ENCODE measurements around the gene MARCHF6. TPM values are rescaled to one million over a fixed set of nuclear protein-coding genes. Genes with fewer than 3 reads are reported as not detected.

Gene MARCHF6
- total and polyA plus RNA-seq, 2 experiments from 2014 or later: 70.8 to 77.5 TPM

GRCh38 chr5:10384483-10384882, 31.0 kb downstream of the MARCHF6 start:
- Histone ChIP-seq H3F3A (replicated peaks; ENCODE audit: low read depth) (no peaks in the 10 kb centered on the region), H3K9me2 (ENCODE audit: insufficient read depth) (no peaks in the 10 kb centered on the region), H3K27me3 (ENCODE audit: insufficient read depth) (no peaks in the 10 kb centered on the region), H3K36me3 (ENCODE audit: insufficient read depth) (peaks cover 9% of the 10 kb centered on the region; the same call in 1 of the 2 replicates), H2AFZ (no peak overlapping the region), H3K79me2 (replicated peaks; ENCODE audit: insufficient read depth) (peaks cover 31% of the 10 kb centered on the region), H3K4me1 (ENCODE audit: insufficient read depth) (no peaks in the 10 kb centered on the region), H3K4me2 (no peak overlapping the region), H4K20me1 (replicated peaks; ENCODE audit: insufficient read depth) (peaks cover 4% of the 10 kb centered on the region), H3K4me3 (no peak overlapping the region), H3K27ac (ENCODE audit: low read depth) (no peak overlapping the region)
- no peak overlapping the region for H3K4me3 Mint-ChIP-seq
- H3K36me3 Mint-ChIP-seq (ENCODE audit: low read depth): peaks cover 26% of the 10 kb centered on the region
- no peaks in the 10 kb centered on the region for H3K9me3 Mint-ChIP-seq
- ATAC-seq (no peak), DNase-seq (ENCODE audit: low spot score) (no peak)
- no peaks in the 10 kb centered on the region for H3K4me1 Mint-ChIP-seq
- TF ChIP-seq STAT1 (IDR thresholded peaks at IDR 0.05; ENCODE audit: unreplicated experiment): no peak
- no peak for TF ChIP-seq POLR2AphosphoS5 (IDR thresholded peaks at IDR 0.05; ENCODE audit: low read depth)
- TF ChIP-seq NANOG (IDR thresholded peaks at IDR 0.05; ENCODE audit: borderline replicate concordance): no peak
- TF ChIP-seq CREB1 (CRISPR knock-in tag; IDR thresholded peaks at IDR 0.05; ENCODE audit: low read depth): no peak
- no peak for TF ChIP-seq CTCF (conservative IDR thresholded peaks at IDR 0.05; ENCODE audit: low read depth in 2 of 2)
- TF ChIP-seq EZH2phosphoT487 (IDR thresholded peaks at IDR 0.05; ENCODE audit: unreplicated experiment): no peak
- no peak for TF ChIP-seq REST (IDR thresholded peaks at IDR 0.05; ENCODE audit: unreplicated experiment)
- TF ChIP-seq JUNB (IDR thresholded peaks at IDR 0.05; ENCODE audit: unreplicated experiment): no peak
- TF ChIP-seq ZNF114 (CRISPR knock-in tag; IDR thresholded peaks at IDR 0.05): no peak
- no peak for TF ChIP-seq ZNF331 (CRISPR knock-in tag; IDR thresholded peaks at IDR 0.05; ENCODE audit: low read depth)
- no peak for TF ChIP-seq EZH2 (IDR thresholded peaks at IDR 0.05; ENCODE audit: low read depth, unreplicated experiment)
- TF ChIP-seq, protein P1, sequence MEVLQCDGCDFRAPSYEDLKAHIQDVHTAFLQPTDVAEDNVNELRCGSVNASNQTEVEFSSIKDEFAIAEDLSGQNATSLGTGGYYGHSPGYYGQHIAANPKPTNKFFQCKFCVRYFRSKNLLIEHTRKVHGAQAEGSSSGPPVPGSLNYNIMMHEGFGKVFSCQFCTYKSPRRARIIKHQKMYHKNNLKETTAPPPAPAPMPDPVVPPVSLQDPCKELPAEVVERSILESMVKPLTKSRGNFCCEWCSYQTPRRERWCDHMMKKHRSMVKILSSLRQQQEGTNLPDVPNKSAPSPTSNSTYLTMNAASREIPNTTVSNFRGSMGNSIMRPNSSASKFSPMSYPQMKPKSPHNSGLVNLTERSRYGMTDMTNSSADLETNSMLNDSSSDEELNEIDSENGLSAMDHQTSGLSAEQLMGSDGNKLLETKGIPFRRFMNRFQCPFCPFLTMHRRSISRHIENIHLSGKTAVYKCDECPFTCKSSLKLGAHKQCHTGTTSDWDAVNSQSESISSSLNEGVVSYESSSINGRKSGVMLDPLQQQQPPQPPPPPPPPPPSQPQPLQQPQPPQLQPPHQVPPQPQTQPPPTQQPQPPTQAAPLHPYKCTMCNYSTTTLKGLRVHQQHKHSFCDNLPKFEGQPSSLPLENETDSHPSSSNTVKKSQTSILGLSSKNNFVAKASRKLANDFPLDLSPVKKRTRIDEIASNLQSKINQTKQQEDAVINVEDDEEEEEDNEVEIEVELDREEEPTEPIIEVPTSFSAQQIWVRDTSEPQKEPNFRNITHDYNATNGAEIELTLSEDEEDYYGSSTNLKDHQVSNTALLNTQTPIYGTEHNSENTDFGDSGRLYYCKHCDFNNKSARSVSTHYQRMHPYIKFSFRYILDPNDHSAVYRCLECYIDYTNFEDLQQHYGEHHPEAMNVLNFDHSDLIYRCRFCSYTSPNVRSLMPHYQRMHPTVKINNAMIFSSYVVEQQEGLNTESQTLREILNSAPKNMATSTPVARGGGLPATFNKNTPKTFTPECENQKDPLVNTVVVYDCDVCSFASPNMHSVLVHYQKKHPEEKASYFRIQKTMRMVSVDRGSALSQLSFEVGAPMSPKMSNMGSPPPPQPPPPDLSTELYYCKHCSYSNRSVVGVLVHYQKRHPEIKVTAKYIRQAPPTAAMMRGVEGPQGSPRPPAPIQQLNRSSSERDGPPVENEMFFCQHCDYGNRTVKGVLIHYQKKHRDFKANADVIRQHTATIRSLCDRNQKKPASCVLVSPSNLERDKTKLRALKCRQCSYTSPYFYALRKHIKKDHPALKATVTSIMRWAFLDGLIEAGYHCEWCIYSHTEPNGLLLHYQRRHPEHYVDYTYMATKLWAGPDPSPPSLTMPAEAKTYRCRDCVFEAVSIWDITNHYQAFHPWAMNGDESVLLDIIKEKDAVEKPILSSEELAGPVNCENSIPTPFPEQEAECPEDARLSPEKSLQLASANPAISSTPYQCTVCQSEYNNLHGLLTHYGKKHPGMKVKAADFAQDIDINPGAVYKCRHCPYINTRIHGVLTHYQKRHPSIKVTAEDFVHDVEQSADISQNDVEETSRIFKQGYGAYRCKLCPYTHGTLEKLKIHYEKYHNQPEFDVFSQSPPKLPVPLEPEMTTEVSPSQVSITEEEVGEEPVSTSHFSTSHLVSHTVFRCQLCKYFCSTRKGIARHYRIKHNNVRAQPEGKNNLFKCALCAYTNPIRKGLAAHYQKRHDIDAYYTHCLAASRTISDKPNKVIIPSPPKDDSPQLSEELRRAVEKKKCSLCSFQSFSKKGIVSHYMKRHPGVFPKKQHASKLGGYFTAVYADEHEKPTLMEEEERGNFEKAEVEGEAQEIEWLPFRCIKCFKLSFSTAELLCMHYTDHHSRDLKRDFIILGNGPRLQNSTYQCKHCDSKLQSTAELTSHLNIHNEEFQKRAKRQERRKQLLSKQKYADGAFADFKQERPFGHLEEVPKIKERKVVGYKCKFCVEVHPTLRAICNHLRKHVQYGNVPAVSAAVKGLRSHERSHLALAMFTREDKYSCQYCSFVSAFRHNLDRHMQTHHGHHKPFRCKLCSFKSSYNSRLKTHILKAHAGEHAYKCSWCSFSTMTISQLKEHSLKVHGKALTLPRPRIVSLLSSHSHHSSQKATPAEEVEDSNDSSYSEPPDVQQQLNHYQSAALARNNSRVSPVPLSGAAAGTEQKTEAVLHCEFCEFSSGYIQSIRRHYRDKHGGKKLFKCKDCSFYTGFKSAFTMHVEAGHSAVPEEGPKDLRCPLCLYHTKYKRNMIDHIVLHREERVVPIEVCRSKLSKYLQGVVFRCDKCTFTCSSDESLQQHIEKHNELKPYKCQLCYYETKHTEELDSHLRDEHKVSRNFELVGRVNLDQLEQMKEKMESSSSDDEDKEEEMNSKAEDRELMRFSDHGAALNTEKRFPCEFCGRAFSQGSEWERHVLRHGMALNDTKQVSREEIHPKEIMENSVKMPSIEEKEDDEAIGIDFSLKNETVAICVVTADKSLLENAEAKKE (CRISPR knock-in tag; IDR thresholded peaks at IDR 0.05): no peak
- TF ChIP-seq, protein P2, sequence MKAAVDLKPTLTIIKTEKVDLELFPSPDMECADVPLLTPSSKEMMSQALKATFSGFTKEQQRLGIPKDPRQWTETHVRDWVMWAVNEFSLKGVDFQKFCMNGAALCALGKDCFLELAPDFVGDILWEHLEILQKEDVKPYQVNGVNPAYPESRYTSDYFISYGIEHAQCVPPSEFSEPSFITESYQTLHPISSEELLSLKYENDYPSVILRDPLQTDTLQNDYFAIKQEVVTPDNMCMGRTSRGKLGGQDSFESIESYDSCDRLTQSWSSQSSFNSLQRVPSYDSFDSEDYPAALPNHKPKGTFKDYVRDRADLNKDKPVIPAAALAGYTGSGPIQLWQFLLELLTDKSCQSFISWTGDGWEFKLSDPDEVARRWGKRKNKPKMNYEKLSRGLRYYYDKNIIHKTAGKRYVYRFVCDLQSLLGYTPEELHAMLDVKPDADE (IDR thresholded peaks at IDR 0.05): no peak
- no peak overlapping the region for H3K27ac Mint-ChIP-seq
- H3K27me3 Mint-ChIP-seq (ENCODE audit: insufficient read depth, low read depth, poor library complexity): peaks cover 2% of the 10 kb centered on the region

Measured in GM23338 (cell line).